ENCODE results near the gene RABEP2.
A peak's percentile ranks its signal among the peaks of the same experiment; 100 is the strongest.
"Not testable (repeated sequence)": the region's sequence is repeated elsewhere in the genome, so short reads cannot be mapped to it uniquely, and the experiment has no call there.

Gene RABEP2

DNA sequence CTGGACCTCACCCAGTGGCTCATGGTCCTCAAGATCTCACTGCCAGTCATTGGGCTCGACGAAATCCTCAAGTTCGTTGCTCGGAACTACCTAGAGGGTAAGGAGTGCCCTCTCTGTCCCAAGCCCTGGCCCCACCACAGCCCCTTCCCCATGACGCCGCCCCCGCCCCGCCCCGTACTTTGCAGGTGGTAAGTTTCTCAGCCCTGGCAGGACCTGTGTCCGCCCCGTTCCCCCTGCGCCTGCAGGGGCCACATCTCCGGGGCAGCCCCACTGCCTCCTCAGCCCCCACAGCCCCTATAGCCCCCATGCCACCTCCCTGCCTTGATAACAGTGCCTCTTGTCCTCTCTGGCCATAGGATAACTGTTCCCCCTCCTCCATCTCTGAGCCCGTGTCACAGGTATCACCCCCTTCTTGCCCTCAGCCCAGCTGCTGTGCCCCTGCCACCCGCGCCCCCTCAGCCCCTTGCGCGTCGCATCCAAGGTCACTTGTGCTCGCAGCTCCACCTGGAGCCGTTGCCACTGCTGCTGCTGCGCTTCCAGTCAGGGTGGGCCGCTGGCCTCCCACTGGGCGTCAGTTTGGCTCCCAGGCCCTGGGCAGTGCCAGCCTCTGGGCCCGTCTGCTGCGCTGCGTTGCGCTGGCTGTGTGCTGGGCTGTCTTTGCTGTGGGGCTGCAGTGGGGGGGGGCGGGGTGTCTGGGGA, 21.5 kb downstream of the RABEP2 start:
- no peak for DNase-seq

DNA sequence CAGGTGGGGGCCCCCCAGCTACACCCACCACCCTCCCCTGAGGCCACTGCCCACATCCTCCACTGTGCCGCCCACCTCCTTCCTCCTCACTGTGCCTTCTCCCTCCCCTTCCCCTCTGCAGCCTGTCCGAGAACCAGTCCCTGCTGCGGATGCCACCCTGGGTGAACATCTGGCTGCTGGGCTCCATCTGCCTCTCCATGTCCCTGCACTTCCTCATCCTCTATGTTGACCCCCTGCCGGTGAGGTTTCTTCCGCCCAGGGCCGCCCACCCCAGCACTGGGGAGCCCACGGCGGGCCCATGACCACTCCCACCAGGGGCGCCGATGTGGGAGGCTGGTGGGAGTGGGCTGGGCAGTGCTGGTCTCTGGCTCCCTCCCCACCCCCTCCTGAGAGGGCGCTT, 22.1 kb downstream of the RABEP2 start:
- DNase-seq, result no peak

DNA sequence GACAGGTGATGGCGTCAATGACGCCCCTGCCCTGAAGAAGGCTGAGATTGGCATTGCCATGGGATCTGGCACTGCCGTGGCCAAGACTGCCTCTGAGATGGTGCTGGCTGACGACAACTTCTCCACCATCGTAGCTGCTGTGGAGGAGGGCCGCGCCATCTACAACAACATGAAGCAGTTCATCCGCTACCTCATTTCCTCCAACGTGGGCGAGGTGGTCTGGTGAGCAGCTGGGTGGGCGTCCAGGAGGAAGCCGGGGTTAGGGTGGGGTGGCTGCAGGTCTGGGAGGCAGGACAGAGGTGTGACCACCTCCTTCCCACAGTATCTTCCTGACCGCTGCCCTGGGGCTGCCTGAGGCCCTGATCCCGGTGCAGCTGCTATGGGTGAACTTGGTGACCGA, 23.2 kb downstream of the RABEP2 start:
- no peak for DNase-seq

DNA sequence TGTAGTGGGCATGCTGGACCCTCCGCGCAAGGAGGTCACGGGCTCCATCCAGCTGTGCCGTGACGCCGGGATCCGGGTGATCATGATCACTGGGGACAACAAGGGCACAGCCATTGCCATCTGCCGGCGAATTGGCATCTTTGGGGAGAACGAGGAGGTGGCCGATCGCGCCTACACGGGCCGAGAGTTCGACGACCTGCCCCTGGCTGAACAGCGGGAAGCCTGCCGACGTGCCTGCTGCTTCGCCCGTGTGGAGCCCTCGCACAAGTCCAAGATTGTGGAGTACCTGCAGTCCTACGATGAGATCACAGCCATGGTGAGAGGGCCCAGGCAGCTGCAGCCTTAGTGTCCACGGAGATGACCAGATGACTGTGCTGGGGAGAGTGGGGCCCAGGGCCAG, 24.4 kb downstream of the RABEP2 start:
- DNase-seq, result no peak

DNA sequence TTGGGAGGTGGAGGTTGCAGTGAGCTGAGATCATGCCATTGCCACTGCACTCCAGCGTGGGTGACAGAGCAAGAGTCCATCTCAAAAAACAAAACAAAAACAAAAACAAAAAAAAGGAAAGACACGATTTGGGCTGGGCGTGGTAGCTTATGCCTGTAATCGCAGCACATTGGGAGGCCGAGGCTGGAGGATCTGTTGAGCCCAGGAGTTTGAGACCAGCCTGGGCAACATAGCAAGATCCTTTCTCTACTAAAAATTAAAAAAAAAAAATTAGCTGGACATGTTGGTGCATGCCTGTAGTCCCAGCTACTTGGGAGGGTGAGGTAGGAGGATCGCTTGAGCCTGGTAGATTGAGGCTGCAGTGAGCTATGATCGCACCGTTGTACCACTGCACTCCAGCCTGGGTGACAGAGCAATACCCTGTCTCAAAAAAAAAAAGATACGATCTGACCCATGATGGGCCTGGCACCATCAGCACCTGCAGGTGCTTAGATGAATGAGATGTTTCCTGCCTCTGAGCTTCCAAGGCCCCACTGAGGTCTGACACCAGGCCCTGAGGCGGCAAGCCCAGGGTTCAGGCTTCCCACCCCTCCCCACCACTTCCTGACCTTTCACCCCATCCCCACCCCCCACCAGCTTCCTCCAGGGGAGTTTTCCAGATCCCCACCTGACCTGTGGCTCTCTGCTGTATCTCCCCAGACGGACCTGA, 25.0 kb downstream of the RABEP2 start:
- DNase-seq, result no peak

DNA sequence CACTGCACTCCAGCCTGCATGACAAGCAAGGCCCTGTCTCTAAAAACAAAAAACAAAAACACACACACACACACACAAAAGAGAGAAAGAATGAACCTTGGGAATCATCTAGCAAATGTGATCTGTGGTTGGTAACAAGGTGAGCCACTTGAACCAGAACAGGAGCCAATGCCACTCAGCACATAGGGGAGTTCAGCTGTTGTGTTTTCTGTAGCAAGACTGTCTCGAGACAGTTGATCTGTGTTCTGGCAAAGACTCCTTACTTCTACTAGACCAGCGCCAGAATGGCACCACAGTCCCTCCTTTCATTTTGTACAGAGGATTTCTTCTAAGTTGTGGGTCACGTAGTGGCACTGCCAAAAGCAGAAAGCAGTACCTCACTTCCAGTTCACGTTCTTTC, 26.1 kb downstream of the RABEP2 start:
- DNase-seq, result no peak

DNA sequence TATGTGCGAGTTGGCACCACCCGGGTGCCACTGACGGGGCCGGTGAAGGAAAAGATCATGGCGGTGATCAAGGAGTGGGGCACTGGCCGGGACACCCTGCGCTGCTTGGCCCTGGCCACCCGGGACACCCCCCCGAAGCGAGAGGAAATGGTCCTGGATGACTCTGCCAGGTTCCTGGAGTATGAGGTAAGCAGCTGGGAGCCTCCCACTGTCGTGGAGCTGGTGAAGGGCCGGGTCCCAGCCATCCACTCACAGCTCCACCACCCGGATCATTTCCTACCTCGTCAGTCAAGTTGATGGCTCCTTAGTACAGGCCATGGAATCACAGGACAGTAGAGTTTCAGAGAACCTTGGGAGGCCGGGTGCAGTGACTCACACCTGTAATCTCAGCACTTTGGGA, 26.8 kb downstream of the RABEP2 start:
- DNase-seq, result no peak

DNA sequence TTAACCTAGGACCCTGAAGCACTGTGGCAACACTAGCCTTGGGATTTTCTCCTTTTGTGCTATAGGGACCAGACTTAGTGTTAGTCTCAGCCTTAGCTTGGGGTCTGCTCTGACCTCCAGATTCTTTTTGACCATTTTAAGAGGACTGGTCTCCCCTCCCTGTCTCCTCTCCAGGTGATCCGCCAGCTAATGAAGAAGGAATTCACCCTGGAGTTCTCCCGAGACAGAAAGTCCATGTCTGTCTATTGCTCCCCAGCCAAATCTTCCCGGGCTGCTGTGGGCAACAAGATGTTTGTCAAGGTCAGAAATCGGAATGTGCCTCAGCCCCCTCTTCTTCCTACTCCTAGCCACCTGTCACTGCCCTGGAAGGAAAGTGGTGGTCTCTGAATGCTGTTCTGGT, 27.2 kb downstream of the RABEP2 start:
- DNase-seq, result no peak

DNA sequence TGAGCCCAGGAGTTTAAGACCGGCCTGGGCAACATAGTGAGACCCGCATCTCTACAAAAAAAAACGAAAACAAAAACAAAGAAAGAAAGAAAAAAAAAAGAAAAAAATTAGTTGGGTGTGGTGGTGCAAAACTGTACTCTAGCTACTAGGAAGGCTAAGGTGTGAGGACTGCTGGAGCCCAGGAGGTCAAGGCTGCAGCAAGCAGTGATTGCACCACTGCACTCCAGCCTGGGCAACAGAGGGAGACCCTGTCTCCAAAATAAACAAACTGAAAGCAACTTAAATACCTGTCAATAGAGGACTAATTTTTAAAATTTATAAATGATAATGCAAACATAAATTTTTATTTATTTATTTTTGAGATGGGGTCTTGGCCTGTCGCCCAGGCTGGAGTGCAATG, 29.4 kb downstream of the RABEP2 start:
- DNase-seq, result no peak

DNA sequence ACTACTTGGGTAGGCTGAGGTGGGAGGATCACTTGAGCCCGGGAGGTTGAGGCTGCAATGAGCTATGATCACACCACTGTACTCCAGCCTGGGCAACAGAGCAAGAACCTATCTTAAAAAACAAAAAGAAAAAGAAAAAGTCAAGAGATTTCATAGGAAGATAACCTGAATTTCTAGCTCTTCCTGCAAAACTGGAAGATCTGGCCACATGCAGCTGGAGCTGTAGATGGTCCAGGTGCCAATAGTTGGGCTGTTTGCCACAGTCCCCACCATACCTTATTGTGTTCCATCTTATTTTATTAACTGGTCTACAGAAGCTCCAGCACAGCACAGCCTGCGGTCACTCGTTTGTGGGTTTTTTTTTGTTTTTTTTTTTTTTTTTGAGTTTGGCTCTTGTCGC, 31.7 kb downstream of the RABEP2 start:
- no peak for DNase-seq

DNA sequence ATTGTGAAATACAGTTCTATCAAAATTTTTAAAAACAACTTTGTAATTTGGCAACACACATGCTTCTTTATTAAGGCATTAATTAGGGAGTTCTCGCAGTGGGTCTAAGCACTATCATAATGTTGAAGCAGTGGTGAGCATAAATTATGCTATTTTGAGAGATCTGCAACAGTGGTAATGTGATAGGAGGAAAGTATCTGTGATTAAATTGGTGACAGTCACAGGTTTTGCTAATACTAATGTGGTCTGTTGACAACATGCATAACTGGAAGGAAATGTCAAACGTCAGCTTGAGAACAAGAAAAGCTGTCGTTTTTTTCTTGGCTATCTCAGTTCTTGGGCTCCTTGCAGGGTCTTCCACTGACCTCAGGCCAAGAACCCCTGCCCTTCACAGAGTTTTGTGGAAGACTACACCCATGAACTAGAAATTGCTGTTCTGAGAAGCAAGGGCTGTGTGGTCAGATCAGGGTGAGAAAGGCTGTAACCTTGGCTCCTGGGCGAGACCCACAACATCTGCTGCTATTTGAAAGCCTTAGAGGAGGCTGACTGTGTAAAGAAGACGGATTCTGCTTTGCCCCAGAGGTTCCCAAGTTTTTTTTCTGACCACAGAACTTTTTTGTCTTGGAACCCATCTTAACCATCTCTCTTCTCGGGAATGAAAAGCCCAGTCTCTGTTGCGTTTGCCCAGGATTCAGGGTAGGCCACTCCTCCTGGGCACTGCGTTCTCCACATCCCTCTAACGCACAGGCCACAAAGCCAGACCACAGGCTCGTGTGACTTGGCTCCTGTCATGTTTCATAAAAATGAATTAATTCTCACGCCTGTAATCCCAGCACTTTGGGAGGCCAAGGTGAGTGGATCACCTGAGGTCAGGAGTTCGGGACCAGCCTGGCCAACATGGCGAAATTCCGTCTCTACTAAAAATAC, 32.8 kb downstream of the RABEP2 start:
- DNase-seq, result no peak

DNA sequence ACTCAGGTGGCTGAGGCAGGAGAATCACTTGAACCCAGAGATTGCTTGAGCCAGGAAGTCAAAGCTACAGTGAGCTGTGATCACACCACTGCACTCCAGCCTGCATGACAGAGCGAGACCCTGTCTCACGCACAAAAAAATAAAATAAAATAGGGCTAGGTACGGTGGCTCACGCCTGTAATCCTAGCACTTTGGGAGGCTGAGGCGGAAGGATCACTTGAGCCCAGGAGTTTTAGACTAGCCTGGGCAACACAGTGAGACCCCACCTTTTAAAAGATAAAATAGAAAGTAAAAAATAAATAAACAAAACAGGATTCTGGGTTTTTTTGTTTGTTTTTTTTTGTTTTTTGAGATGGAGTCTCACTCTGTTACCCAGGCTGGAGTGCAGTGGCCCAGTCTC, 34.7 kb downstream of the RABEP2 start:
- DNase-seq, result not testable (repeated sequence)

DNA sequence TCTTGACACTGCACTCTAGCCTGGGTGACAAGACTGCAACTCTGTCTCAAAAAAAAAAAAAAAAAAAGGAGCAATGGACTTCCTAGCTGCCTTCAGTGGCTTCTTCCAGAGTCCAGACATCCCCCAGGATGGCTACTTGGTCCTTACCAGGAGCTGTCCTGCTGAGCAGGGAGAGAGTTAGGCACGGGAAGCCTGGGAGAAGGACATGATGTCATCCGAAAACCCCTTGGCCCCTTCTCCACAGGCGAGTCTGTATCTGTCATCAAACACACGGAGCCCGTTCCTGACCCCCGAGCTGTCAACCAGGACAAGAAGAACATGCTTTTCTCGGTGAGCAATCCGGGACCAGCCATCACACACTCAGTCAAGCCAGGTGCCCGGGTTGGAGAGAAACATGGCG, 38.1 kb downstream of the RABEP2 start:
- no peak for DNase-seq

DNA sequence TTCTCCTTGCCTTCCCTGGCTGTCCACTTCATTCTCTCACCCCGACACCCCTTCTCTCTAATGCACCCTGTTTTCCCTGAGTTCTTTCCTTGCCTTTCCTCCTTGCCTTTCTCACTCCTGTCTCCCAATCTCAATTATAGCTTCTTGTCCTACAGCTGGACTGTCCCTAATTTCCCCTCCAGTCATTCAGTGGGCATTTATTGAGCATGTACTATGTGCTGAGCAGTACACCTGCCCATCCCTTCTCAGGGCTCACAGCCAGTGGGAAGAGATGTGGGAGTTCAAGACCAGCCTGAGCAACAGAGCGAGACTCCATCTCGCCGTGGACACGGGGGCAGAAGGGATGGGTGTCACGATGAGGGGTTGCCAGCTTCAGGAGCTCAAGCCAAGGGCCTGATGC, 41.0 kb downstream of the RABEP2 start:
- DNase-seq, result no peak

DNA sequence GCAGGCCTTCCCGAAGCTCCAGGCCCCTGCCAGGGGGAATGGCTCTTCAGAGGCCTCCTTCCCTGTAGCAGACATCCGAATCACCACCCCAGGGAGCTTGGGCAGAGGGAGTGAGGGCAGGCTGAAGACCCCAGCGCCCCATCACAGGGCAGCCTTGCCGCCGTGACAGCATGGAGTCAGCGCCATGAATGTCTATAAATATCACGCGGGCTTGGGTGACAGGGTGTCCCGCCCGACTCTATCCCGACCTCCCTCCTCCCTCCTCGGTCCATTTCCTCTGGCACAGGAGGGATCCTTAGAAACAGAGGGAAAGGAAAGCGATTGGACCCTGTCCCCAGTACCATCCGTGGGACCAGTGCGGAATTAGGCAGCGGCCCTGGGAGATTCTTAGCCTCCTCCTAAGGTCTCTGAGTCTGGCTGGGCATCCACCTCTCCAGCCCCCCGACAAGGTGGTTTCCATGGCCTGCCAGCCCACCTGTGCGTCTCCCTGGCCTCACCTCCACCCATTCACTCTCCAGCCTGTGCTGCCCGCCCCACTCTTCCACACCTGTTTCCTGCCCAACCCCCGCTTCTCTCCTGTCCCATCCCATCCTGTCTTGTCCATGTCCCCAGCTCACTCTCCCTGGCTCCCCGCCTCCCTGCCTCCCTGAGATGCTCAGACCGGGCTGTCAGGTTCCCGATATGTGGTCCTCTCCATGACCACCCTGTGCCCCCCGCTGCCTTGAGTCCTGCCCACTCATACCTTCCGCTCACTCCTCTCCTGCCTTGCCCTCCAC, 41.6 kb downstream of the RABEP2 start:
- no peak for DNase-seq

DNA sequence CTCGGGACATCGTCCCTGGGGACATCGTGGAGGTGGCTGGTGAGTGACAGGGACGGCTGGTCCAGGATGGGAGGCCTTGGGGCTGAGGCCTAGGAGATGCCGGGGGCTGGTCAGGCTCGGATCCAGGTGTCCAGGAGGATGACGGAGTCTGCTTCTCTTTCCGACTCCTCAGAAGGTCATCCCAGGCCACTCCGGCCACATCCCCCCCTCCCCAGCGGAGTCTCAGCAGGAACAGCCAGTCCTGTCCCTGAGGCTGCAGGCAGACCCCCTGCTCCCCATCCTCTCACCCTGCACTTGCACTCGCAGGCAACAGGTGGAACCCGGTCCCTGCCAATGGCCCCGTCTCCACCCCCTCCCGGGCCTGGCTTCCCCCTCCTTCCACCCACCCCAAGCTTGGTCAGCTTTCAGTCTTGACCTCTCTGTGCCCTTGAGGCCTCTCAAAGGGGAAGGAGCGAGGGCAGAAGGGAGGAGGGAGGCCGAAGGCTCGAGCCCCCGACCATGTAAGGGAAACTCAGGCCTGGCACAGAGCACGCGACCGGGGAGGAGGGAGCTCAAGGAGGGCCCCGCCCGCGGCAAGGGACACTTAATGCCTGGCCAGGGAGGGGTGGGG, 42.4 kb downstream of the RABEP2 start:
- DNase-seq, result no peak

DNA sequence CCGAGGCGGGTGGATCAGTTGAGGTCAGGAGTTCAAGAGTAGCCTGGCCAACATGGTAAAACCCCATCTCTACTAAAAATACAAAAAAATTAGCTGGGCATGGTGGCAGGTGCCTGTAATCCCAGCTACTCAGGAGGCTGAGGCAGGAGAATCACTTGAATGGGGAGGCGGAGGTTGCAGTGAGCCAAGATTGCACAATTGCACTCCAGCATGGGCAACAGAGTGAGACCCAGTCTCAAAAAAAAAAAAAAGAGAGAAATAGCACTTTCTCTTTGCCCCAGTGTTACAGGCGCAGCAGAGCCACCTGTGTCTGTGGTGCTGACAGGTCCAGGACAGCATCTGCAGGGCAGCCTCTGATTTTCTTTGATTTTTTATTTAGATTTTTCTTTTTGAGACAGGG, 43.5 kb downstream of the RABEP2 start:
- DNase-seq, result not testable (repeated sequence)

DNA sequence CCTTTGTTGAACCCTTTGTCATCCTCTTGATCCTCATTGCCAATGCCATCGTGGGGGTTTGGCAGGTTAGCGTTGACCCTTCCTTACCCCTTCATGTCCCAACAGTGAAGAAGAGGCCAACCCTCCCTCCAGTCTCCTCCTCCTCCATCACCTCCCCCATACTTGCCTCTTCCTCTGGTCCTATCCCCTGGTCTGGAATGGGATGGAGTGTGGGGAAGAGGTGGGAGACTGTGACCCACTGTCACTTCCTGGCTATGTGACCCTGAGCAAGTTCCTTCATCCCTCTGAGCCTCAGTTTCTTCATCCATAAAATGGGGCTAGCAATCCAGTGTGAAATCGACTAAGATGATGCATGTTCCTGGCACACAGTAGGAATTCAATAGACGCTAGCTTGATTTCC, 44.1 kb downstream of the RABEP2 start:
- DNase-seq, result no peak

DNA sequence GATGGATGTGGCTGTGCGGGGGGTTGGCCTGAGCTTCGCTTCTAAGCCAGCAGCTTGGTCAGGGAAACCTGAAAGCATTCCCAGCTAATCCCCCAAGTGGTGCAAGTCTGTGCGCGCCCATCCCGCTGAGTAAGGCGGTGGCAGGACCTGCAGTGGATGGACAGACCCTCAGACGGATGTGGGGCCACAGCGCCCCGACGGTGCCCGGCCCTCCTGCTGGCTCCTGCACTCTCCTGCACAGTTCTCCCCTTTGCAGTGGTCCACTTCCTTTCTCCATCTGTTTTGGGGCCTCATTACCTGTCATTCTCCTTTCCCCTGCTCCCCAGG, 44.5 kb downstream of the RABEP2 start:
- DNase-seq, result no peak

DNA sequence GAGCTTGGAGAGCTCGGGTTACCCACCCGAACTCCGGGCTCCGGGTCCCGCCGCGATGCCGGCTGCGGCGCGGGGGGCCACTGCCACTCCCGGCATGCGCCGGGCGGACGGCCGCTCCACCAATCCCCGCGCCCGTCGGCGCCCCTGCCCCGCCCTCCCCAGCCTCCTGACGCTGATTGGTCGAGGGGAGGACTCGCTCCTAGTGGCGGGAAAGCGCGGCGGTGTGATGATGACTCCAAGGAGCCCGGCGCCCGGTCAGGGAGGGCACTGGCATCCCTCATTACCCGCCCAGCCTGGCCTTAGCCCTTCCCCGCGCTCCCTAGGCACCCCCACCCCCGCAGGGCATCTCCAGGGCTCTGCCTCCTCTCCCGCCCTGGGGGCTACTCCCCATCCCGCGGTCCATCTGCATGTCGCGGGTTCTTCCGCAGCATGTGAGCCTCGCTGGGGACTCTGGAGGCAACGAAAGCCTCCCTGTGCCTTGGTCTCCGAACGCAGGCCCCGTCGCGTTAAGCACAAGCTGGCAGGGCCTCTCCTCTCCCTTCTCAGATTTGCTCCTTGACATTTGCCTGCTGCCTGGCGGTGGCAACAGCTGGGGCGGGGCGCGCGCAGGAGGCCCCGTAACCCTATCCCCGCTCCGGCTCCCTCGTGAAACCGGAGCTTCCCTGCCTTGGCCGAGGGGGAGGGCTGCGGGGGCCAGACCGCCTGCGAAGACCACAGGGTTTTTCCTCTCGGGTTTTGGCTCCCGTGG, 45.0 kb downstream of the RABEP2 start:
- DNase-seq, result peak; percentile 44

DNA sequence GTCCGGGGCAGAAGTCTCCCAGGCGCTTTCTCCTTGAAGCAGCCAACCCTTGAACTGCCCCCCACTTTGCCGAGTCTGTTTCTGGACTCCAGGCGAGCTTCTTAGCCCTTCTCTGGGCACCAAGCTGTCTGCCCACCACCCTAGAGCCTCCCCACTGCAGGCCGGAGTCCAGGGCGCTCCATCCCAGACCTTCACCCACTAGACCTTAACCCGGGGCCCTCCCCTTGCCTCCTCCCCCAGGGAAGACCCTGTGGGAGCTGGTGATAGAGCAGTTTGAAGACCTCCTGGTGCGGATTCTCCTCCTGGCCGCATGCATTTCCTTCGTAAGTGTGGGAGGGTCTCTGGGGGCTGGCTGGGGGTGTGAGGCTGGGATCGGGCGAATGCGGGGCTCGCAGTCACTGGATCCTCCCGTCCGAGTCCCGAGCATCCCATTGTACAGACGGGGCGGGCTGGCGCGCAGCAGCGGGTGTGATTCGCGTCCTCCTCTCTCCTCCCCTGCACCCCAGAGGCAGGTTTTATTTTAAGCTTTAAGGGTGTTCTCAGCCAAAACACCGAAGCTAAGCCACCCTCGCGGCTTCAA, 45.7 kb downstream of the RABEP2 start:
- no peak for DNase-seq

Measured in GF-D8 (cell line).